NCI-H146 treated with DMSO at 0.1 percent for 48 hours (cell line): Measurements from ENCODE around the gene NUP93.
"Not testable (repeated sequence)": the region's sequence is repeated elsewhere in the genome, so short reads cannot be mapped to it uniquely, and the experiment has no call there.

ENCODE experiments used
- DNase-seq: peaks from one replicate; lab custom pipeline; 2025; ENCODE audit not compliant: unreplicated experiment; lab: John Stamatoyannopoulos, UW

NUP93 gene

DNA sequence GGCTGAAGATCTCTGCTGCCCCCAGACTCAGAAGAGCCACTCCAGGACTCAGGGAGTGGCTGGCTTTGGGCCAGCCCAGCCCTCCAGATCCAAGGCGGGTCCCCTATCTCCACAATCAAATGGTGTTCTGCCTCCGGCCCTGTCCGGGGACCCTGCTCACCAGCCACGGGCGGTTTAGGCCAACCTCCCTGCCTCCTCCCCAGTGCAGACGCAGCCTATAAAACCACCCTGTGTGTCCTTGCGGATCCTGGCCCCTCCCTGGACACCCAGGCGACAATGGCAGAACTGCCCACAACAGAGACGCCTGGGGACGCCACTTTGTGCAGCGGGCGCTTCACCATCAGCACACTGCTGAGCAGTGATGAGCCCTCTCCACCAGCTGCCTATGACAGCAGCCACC is 135.0 kb downstream of the NUP93 start, which contains the start of gene SLC12A3:
SLC12A3 (plus strand) TSS at position 248 of the 400 bp plus-strand sequence; CDS start at position 277, 29 bp downstream.
- DNase-seq, result no peak

DNA sequence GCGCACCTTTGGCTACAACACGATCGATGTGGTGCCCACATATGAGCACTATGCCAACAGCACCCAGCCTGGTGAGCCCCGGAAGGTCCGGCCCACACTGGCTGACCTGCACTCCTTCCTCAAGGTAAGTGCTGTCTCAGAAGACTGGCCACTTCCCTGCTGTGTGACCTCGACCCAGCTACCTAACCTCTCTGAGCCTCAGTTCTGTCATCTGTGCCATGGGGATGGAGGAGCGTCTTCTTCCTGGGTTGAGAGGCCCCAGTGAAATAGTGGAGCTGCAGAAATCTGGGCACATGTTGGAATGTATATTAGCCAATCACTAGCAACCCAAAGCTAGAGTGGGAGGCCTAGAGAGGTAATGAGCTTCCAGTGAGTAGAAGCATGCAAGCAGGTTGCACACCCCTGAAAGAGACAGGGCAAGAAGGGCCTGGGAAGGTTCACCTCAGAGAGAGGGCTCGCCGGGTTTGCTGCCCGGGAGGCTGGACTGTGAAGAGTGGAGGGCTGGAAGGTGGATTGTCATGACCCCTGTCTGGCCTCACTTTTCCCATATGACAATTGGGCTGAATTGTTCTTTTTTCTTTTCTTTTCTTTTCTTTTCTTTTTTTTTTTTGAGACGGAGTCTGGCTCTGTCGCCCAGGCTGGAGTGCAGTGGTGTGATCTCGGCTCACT is 135.6 kb downstream of the NUP93 start:
- DNase-seq, result no peak

DNA sequence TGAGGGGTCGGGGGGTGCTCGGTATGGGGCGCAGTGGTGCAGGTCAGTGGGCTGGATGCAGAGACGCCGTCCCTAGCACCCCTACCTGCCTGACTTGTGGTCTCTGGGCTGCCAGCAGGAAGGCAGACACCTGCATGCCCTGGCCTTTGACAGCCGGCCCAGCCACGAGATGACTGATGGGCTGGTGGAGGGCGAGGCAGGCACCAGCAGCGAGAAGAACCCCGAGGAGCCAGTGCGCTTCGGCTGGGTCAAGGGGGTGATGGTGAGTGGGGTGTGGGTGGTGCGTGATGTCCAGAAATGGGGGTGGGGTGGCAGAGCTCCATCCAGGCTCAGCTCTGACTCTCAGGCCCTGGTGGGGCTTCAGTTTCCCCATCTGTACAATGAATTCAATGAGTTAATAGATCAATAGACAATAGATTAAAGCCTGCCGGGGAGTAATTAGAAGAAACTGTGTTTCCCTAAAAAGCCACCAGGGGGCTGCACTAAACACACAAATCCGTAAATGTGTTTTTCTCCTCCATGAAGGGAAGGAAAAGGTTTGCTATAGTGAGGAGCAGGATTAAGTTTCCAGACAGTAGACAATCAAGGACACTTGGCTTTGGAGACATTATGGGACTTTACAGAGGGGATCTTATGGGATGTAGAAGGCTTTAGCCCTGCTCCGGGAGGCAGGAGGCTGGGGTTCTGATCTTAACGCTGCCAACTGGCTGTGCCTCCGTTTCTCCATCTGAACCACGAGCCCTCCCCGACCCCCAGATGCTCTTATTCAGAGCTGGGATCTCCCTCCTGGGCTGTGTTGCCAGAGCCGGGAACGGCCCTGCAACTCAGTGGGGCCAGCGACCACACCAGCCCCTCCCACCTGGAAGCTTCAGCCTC is 137.3 kb downstream of the NUP93 start:
- DNase-seq, result peak; percentile 5

DNA sequence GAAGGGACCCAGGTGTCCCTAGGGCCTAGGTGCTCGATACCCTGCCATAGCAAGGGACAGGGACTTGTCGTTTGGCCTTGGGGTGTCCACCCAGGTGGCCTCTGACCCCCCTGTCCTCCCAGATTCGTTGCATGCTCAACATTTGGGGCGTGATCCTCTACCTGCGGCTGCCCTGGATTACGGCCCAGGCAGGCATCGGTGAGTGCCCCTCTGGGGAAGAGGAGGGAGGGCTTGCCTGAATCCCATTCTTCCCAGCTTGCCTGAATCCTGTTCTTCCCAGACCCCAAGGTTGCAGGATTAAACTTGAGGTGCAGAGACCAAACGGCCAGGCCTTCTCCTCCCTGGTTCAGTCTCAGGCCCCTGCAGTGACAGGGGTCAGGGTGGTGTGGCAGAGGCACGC is 138.2 kb downstream of the NUP93 start:
- DNase-seq, result no peak

GRCh38 chr16:56868766-56869165 is 138.8 kb downstream of the NUP93 start:
- not testable (repeated sequence) for DNase-seq

DNA sequence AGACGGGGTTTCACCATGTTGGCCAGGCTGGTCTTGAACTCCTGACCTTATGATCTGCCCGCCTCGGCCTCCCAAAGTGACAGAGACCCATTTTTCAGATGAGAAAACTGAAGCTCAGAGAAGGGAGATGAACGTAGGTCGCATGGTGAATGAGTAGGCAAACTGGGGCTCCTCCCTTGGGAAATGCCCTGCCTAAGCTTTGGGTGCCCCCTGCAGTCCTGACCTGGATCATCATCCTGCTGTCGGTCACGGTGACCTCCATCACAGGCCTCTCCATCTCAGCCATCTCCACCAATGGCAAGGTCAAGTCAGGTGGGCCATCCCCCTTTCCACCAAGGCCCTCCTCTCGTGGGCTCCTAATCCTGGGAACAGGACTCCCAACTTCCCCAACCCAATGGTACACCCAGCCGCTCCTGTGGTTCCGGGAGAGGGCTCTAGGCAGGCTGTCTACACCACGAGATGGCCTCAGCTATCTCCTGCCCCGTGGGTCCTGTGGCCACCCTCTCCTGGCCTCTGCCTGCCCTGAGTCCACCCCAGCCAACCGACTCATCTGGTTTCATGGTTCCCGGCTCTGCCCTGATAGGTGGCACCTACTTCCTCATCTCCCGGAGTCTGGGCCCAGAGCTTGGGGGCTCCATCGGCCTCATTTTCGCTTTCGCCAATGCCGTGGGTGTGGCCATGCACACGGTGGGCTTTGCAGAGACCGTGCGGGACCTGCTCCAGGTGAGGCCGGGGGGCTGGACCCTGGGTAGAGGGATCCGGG is 139.8 kb downstream of the NUP93 start:
- DNase-seq, result no peak

- no peak for DNase-seq
Observed at GRCh38 chr16:56870276-56870888, 140.5 kb downstream of the NUP93 start.

GRCh38 chr16:56871172-56871593 is 141.3 kb downstream of the NUP93 start:
- no peak for DNase-seq

GRCh38 chr16:56872863-56873391 is 143.0 kb downstream of the NUP93 start:
- DNase-seq, result no peak

DNA sequence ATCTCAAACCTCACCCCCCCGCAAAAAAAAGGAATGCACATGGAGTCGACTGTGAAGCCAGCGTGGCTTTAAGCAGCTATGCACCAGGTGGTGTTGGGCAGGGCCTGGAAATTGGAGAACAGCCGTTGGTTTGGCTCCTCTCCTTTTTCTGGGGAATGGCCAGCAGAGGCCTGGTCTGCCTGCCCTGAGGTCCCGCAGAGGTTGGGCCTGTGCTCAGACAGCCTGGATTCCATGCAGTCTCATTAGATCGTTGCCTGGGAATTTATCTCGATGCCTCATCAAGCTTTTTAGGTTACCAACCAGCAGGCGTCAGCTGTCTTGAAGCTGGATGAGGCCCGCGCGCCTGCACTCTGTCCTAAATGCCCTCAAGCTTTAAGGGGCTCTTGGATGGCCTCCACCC is 144.9 kb downstream of the NUP93 start:
- DNase-seq, result no peak

GRCh38 chr16:56876048-56876447 is 146.1 kb downstream of the NUP93 start:
- DNase-seq, result no peak

DNA sequence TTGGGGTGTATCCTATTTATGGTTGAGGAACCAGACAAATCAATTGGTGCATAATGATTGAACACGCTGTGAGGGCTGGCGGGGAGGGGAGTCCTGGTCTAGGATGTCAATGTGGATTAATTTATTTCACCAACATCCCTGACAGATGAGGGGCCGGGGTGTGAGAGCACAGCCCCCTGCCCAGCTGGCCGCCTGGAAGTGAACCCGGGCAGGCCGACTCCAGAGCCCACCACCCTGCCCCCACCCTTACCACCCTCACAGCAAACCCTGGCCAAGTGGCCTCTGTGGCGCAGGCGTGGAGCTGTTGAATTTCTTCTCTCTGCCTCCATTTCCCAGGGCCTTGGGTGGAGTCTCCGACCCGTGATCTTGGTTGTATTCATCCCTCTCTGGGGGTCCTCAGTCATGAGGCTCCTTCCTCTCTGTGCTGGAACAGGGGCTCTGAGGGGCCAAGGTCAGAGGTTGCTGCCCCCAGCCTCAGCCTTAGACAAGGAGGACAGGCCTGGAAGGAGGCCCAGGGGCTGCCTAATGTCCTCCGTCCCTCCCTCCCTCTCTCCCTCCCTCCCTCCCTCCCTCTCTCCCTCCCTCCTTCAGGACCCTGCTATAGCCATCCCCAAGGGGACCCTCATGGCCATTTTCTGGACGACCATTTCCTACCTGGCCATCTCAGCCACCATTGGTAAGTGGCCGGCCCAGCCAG is 147.7 kb downstream of the NUP93 start:
- no peak for DNase-seq

DNA sequence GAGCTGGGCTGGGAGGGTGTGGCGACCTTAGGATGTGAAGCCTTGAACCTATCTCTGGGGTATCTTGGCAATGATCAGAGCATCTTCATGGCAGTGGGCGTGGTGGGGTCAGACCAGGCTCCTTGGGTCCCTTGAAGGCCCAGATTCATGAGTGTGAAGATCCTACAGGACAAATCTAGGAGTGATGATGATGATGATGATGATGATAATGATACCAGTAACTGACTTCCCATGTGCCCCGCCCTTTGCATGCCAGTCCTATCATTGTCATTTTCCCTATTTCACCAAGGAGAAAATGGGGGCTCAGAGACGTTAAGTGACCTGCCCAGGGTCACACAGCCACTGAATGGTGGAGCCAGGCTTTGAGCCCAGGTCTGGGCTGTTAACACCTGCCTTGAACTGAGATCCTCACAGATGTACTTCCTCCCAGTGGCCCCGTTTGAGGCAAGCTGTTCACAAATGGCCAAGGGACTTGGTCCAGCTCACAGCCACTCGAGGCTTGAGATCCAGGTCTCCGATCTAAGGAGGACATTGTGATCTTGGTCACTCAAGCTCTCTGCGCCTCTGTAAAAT is 148.4 kb downstream of the NUP93 start:
- DNase-seq, result no peak

- no peak for DNase-seq
Observed at GRCh38 chr16:56879276-56879675, 149.3 kb downstream of the NUP93 start.

GRCh38 chr16:56880176-56880575 is 150.2 kb downstream of the NUP93 start:
- no peak for DNase-seq

GRCh38 chr16:56880685-56881084 is 150.8 kb downstream of the NUP93 start:
- no peak for DNase-seq

DNA sequence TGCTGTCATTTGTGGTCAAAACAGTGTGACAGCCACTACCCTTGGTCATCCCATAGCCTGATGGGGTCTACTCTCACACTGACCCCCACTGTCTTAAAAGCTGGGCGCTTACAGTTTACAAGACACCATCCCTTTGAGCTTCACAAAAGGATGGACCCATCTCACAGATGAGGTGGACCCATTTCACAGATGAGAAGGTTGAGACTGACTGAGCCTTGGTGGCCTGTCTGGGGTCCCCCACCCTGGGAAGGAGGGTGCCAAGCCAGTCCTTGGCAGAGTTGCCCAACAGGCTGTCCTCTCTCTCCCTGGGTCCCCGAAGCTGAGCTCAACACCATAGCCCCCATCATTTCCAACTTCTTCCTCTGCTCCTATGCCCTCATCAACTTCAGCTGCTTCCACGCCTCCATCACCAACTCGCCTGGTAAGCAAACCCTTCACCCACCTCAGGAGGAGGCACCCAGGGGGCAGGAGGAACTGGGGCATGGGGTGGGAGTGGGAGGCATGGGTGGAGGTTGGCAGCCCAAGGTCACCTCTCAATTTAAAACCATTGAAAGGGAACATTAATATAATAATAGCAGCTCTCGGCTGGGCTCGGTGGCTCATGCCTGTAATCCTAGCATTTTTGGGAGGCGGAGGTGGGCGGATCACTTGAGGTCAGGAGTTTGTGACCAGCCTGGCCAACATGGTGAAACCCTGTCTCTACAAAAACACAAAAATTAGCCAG is 152.3 kb downstream of the NUP93 start:
- DNase-seq, result no peak

- DNase-seq, result no peak
Observed at GRCh38 chr16:56883586-56883985, 153.7 kb downstream of the NUP93 start.

DNA sequence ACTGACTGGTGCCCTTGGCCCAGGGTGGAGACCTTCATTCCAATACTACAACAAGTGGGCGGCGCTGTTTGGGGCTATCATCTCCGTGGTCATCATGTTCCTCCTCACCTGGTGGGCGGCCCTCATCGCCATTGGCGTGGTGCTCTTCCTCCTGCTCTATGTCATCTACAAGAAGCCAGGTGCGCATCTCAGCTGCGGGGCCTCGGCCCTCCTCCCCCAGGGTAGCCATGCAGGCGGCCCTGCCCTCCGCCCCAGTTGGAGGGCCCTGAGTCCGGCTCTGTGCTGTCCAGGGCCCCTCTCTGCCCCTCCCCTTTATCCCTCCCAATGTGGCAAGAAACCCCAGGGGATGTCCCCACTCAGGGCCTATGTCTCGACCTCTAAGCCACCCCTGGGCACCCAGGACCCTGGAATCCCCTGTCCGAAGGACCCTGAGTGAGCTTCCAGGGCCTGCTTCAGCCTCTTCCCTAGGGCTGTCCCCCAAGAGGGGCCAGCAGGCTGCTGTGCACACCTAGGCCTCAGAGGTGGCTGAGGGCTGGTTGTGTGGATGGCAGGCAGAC is 154.2 kb downstream of the NUP93 start:
- DNase-seq, result no peak
